ENCODE measurements around the gene LRCH1. TPM values are rescaled to one million over a fixed set of nuclear protein-coding genes. Genes with fewer than 3 reads are reported as not detected.

Gene LRCH1
- total and polyA plus RNA-seq, 2 experiments from 2014 or later: 3.9 to 9.2 TPM

DNA sequence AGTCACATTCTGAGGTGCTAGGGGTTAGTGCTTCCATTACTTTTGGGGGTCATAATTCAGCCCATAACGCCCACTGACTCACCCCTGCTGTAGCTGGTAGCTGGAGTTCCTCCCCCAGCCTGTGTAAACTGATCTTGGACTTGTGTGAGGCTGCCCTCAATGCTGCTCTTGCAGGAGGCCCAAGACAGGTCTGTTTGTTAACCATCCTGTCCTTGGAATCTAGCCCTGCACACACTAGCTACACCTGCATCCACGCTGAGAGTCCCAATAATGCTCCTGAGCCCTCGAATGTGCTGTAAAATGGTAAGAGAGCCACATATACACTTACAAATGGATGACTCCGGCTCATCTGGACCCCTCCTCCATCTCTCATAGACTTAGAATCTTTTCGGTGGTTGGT lies 9.6 kb downstream of the LRCH1 start:
- Histone ChIP-seq H4K20me1 (replicated peaks; ENCODE audit: insufficient read depth) (peaks cover 27% of the 10 kb centered on the region), H3K79me2 (replicated peaks; ENCODE audit: insufficient read depth) (peaks cover 93% of the 10 kb centered on the region), H2AFZ (no peak overlapping the region), H3K4me1 (ENCODE audit: insufficient read depth) (no peaks in the 10 kb centered on the region), H3K4me3 (no peak overlapping the region), H3K4me2 (no peak overlapping the region), H3K9me2 (ENCODE audit: insufficient read depth) (no peaks in the 10 kb centered on the region), H3K27me3 (ENCODE audit: insufficient read depth) (no peaks in the 10 kb centered on the region), H3K27ac (ENCODE audit: low read depth) (no peak overlapping the region), H3F3A (replicated peaks; ENCODE audit: low read depth) (no peaks in the 10 kb centered on the region), H3K36me3 (ENCODE audit: insufficient read depth) (no peaks in the 10 kb centered on the region)
- H3K27ac Mint-ChIP-seq: no peak overlapping the region
- H3K27me3 Mint-ChIP-seq (ENCODE audit: insufficient read depth, low read depth, poor library complexity): no peaks in the 10 kb centered on the region
- H3K4me1 Mint-ChIP-seq: peaks cover 7% of the 10 kb centered on the region; the same call in 2 of the 3 replicates
- no peak for DNase-seq (ENCODE audit: low spot score)
- TF ChIP-seq, protein P1, sequence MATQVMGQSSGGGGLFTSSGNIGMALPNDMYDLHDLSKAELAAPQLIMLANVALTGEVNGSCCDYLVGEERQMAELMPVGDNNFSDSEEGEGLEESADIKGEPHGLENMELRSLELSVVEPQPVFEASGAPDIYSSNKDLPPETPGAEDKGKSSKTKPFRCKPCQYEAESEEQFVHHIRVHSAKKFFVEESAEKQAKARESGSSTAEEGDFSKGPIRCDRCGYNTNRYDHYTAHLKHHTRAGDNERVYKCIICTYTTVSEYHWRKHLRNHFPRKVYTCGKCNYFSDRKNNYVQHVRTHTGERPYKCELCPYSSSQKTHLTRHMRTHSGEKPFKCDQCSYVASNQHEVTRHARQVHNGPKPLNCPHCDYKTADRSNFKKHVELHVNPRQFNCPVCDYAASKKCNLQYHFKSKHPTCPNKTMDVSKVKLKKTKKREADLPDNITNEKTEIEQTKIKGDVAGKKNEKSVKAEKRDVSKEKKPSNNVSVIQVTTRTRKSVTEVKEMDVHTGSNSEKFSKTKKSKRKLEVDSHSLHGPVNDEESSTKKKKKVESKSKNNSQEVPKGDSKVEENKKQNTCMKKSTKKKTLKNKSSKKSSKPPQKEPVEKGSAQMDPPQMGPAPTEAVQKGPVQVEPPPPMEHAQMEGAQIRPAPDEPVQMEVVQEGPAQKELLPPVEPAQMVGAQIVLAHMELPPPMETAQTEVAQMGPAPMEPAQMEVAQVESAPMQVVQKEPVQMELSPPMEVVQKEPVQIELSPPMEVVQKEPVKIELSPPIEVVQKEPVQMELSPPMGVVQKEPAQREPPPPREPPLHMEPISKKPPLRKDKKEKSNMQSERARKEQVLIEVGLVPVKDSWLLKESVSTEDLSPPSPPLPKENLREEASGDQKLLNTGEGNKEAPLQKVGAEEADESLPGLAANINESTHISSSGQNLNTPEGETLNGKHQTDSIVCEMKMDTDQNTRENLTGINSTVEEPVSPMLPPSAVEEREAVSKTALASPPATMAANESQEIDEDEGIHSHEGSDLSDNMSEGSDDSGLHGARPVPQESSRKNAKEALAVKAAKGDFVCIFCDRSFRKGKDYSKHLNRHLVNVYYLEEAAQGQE (IDR thresholded peaks at IDR 0.05; ENCODE audit: unreplicated experiment): no peak
- TF ChIP-seq, protein P2, sequence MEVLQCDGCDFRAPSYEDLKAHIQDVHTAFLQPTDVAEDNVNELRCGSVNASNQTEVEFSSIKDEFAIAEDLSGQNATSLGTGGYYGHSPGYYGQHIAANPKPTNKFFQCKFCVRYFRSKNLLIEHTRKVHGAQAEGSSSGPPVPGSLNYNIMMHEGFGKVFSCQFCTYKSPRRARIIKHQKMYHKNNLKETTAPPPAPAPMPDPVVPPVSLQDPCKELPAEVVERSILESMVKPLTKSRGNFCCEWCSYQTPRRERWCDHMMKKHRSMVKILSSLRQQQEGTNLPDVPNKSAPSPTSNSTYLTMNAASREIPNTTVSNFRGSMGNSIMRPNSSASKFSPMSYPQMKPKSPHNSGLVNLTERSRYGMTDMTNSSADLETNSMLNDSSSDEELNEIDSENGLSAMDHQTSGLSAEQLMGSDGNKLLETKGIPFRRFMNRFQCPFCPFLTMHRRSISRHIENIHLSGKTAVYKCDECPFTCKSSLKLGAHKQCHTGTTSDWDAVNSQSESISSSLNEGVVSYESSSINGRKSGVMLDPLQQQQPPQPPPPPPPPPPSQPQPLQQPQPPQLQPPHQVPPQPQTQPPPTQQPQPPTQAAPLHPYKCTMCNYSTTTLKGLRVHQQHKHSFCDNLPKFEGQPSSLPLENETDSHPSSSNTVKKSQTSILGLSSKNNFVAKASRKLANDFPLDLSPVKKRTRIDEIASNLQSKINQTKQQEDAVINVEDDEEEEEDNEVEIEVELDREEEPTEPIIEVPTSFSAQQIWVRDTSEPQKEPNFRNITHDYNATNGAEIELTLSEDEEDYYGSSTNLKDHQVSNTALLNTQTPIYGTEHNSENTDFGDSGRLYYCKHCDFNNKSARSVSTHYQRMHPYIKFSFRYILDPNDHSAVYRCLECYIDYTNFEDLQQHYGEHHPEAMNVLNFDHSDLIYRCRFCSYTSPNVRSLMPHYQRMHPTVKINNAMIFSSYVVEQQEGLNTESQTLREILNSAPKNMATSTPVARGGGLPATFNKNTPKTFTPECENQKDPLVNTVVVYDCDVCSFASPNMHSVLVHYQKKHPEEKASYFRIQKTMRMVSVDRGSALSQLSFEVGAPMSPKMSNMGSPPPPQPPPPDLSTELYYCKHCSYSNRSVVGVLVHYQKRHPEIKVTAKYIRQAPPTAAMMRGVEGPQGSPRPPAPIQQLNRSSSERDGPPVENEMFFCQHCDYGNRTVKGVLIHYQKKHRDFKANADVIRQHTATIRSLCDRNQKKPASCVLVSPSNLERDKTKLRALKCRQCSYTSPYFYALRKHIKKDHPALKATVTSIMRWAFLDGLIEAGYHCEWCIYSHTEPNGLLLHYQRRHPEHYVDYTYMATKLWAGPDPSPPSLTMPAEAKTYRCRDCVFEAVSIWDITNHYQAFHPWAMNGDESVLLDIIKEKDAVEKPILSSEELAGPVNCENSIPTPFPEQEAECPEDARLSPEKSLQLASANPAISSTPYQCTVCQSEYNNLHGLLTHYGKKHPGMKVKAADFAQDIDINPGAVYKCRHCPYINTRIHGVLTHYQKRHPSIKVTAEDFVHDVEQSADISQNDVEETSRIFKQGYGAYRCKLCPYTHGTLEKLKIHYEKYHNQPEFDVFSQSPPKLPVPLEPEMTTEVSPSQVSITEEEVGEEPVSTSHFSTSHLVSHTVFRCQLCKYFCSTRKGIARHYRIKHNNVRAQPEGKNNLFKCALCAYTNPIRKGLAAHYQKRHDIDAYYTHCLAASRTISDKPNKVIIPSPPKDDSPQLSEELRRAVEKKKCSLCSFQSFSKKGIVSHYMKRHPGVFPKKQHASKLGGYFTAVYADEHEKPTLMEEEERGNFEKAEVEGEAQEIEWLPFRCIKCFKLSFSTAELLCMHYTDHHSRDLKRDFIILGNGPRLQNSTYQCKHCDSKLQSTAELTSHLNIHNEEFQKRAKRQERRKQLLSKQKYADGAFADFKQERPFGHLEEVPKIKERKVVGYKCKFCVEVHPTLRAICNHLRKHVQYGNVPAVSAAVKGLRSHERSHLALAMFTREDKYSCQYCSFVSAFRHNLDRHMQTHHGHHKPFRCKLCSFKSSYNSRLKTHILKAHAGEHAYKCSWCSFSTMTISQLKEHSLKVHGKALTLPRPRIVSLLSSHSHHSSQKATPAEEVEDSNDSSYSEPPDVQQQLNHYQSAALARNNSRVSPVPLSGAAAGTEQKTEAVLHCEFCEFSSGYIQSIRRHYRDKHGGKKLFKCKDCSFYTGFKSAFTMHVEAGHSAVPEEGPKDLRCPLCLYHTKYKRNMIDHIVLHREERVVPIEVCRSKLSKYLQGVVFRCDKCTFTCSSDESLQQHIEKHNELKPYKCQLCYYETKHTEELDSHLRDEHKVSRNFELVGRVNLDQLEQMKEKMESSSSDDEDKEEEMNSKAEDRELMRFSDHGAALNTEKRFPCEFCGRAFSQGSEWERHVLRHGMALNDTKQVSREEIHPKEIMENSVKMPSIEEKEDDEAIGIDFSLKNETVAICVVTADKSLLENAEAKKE (CRISPR knock-in tag; IDR thresholded peaks at IDR 0.05): no peak
- TF ChIP-seq NANOG (IDR thresholded peaks at IDR 0.05; ENCODE audit: borderline replicate concordance) (no peak), EZH2 (IDR thresholded peaks at IDR 0.05; ENCODE audit: low read depth, unreplicated experiment) (no peak), POLR2AphosphoS5 (IDR thresholded peaks at IDR 0.05; ENCODE audit: low read depth) (no peak), CREB1 (CRISPR knock-in tag; IDR thresholded peaks at IDR 0.05; ENCODE audit: low read depth) (no peak), ZNF331 (CRISPR knock-in tag; IDR thresholded peaks at IDR 0.05; ENCODE audit: low read depth) (no peak), JUNB (IDR thresholded peaks at IDR 0.05; ENCODE audit: unreplicated experiment) (no peak), EZH2phosphoT487 (IDR thresholded peaks at IDR 0.05; ENCODE audit: unreplicated experiment) (no peak), STAT1 (IDR thresholded peaks at IDR 0.05; ENCODE audit: unreplicated experiment) (no peak), ZNF114 (CRISPR knock-in tag; IDR thresholded peaks at IDR 0.05) (no peak)
- TF ChIP-seq, protein P3, sequence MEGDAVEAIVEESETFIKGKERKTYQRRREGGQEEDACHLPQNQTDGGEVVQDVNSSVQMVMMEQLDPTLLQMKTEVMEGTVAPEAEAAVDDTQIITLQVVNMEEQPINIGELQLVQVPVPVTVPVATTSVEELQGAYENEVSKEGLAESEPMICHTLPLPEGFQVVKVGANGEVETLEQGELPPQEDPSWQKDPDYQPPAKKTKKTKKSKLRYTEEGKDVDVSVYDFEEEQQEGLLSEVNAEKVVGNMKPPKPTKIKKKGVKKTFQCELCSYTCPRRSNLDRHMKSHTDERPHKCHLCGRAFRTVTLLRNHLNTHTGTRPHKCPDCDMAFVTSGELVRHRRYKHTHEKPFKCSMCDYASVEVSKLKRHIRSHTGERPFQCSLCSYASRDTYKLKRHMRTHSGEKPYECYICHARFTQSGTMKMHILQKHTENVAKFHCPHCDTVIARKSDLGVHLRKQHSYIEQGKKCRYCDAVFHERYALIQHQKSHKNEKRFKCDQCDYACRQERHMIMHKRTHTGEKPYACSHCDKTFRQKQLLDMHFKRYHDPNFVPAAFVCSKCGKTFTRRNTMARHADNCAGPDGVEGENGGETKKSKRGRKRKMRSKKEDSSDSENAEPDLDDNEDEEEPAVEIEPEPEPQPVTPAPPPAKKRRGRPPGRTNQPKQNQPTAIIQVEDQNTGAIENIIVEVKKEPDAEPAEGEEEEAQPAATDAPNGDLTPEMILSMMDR (conservative IDR thresholded peaks at IDR 0.05; ENCODE audit: low read depth in 2 of 2): no peak
- TF ChIP-seq, protein P4, sequence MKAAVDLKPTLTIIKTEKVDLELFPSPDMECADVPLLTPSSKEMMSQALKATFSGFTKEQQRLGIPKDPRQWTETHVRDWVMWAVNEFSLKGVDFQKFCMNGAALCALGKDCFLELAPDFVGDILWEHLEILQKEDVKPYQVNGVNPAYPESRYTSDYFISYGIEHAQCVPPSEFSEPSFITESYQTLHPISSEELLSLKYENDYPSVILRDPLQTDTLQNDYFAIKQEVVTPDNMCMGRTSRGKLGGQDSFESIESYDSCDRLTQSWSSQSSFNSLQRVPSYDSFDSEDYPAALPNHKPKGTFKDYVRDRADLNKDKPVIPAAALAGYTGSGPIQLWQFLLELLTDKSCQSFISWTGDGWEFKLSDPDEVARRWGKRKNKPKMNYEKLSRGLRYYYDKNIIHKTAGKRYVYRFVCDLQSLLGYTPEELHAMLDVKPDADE (IDR thresholded peaks at IDR 0.05): no peak
- ATAC-seq: no peak
- no peaks in the 10 kb centered on the region for H3K9me3 Mint-ChIP-seq
- no peak overlapping the region for H3K4me3 Mint-ChIP-seq
- H3K36me3 Mint-ChIP-seq (ENCODE audit: low read depth): no peaks in the 10 kb centered on the region
